ENCODE measurements around the gene ACADSB.
A peak's percentile ranks its signal among the peaks of the same experiment; 100 is the strongest.

The ACADSB gene

GRCh38 chr10:122995936-122996335 lies 12.9 kb upstream of the ACADSB start:
- DNase-seq, result no peak
- Histone ChIP-seq H3K27me3 (replicated peaks; ENCODE audit: insufficient read depth, low read length) (no peaks in the 10 kb centered on the region), H4K20me1 (ENCODE audit: insufficient read depth, low read length) (peaks cover 31% of the 10 kb centered on the region), H3K4me2 (ENCODE audit: low read depth, low read length) (no peak overlapping the region), H3K4me3 (ENCODE audit: low read length) (no peak overlapping the region), H3K9me2 (replicated peaks; ENCODE audit: insufficient read depth, low read length) (no peaks in the 10 kb centered on the region), H3K79me2 (ENCODE audit: low read length) (peaks cover 33% of the 10 kb centered on the region), H3F3A (ENCODE audit: insufficient read depth, low read length) (peaks cover 15% of the 10 kb centered on the region; the same call in 1 of the 2 replicates), H3K27ac (ENCODE audit: low read length) (no peak overlapping the region), H2AFZ (ENCODE audit: low read length) (no peak overlapping the region), H3K36me3 (replicated peaks; ENCODE audit: insufficient read depth, low read length) (peaks cover 9% of the 10 kb centered on the region; the same call in 1 of the 2 replicates), H3K9me3 (replicated peaks; ENCODE audit: insufficient read depth, low read length) (no peaks in the 10 kb centered on the region), H3K4me1 (ENCODE audit: low read length) (peaks cover 24% of the 10 kb centered on the region), H3K9ac (ENCODE audit: low read length) (no peak overlapping the region)
- TF ChIP-seq CTCF (IDR thresholded peaks at IDR 0.05; ENCODE audit: low read length) (no peak), EZH2phosphoT487 (IDR thresholded peaks at IDR 0.05; ENCODE audit: low read length) (no peak), EZH2 (optimal IDR thresholded peaks at IDR 0.05; ENCODE audit: low read depth, low read length) (no peak)

GRCh38 chr10:122997864-122998263 lies 10.9 kb upstream of the ACADSB start:
- peak; percentile 21 for DNase-seq
- H3K4me2 ChIP-seq (ENCODE audit: low read depth, low read length), result peak overlapping the region; percentile 71
- peaks cover 49% of the 10 kb centered on the region for H3K79me2 ChIP-seq (ENCODE audit: low read length)
- TF ChIP-seq CTCF (IDR thresholded peaks at IDR 0.05; ENCODE audit: low read length) (no peak), EZH2phosphoT487 (IDR thresholded peaks at IDR 0.05; ENCODE audit: low read length) (no peak), EZH2 (optimal IDR thresholded peaks at IDR 0.05; ENCODE audit: low read depth, low read length) (no peak)
- peaks cover 9% of the 10 kb centered on the region; the same call in 1 of the 2 replicates for H3K36me3 ChIP-seq (replicated peaks; ENCODE audit: insufficient read depth, low read length)
- no peaks in the 10 kb centered on the region for H3K9me3 ChIP-seq (replicated peaks; ENCODE audit: insufficient read depth, low read length)
- H3K27me3 ChIP-seq (replicated peaks; ENCODE audit: insufficient read depth, low read length), result no peaks in the 10 kb centered on the region
- peaks cover 31% of the 10 kb centered on the region for H4K20me1 ChIP-seq (ENCODE audit: insufficient read depth, low read length)
- no peak overlapping the region for H2AFZ ChIP-seq (ENCODE audit: low read length)
- peaks cover 15% of the 10 kb centered on the region; the same call in 1 of the 2 replicates for H3F3A ChIP-seq (ENCODE audit: insufficient read depth, low read length)
- no peaks in the 10 kb centered on the region for H3K9me2 ChIP-seq (replicated peaks; ENCODE audit: insufficient read depth, low read length)
- H3K4me3 ChIP-seq (ENCODE audit: low read length), result peak overlapping the region; percentile 15; the same call in 1 of the 2 replicates
- no peak overlapping the region for H3K27ac ChIP-seq (ENCODE audit: low read length)
- H3K4me1 ChIP-seq (ENCODE audit: low read length), result peaks cover 24% of the 10 kb centered on the region
- no peak overlapping the region for H3K9ac ChIP-seq (ENCODE audit: low read length)

GRCh38 chr10:122998360-122998917 lies 10.4 kb upstream of the ACADSB start:
- H3K9me2 ChIP-seq (replicated peaks; ENCODE audit: insufficient read depth, low read length), result no peaks in the 10 kb centered on the region
- H3K79me2 ChIP-seq (ENCODE audit: low read length), result peaks cover 54% of the 10 kb centered on the region
- no peak overlapping the region for H2AFZ ChIP-seq (ENCODE audit: low read length)
- no peaks in the 10 kb centered on the region for H3K27me3 ChIP-seq (replicated peaks; ENCODE audit: insufficient read depth, low read length)
- H3K4me2 ChIP-seq (ENCODE audit: low read depth, low read length), result peak overlapping the region; percentile 71
- no peaks in the 10 kb centered on the region for H3K9me3 ChIP-seq (replicated peaks; ENCODE audit: insufficient read depth, low read length)
- DNase-seq, result no peak
- H3K4me1 ChIP-seq (ENCODE audit: low read length), result peaks cover 24% of the 10 kb centered on the region
- H3K9ac ChIP-seq (ENCODE audit: low read length), result no peak overlapping the region
- TF ChIP-seq EZH2 (optimal IDR thresholded peaks at IDR 0.05; ENCODE audit: low read depth, low read length) (no peak), EZH2phosphoT487 (IDR thresholded peaks at IDR 0.05; ENCODE audit: low read length) (no peak), CTCF (IDR thresholded peaks at IDR 0.05; ENCODE audit: low read length) (no peak)
- H3K36me3 ChIP-seq (replicated peaks; ENCODE audit: insufficient read depth, low read length), result peaks cover 9% of the 10 kb centered on the region; the same call in 1 of the 2 replicates
- peaks cover 15% of the 10 kb centered on the region; the same call in 1 of the 2 replicates for H3F3A ChIP-seq (ENCODE audit: insufficient read depth, low read length)
- H3K4me3 ChIP-seq (ENCODE audit: low read length), result peak overlapping the region; percentile 15; the same call in 1 of the 2 replicates
- no peak overlapping the region for H3K27ac ChIP-seq (ENCODE audit: low read length)
- peaks cover 31% of the 10 kb centered on the region for H4K20me1 ChIP-seq (ENCODE audit: insufficient read depth, low read length)
